PC-9 (cell line): ENCODE data around the gene NPB. TPM values are rescaled to one million over a fixed set of nuclear protein-coding genes. Genes with fewer than 3 reads are reported as not detected.
A peak's percentile ranks its signal among the peaks of the same experiment; 100 is the strongest.

ENCODE experiments used
- BruUV-seq: library from RNA; stranded (reverse); fragments of 400-500 nt; replicated peaks from 2 replicates; lab custom pipeline; 2021; lab: Mats Ljungman, UMichigan
- CTCF ChIA-PET: fragments of 300-600 bp; sonication (Branson Sonifier 250); formaldehyde crosslinking; loops from one replicate; lab custom pipeline; 2022; ENCODE audit warnings: antibody characterized with exemption; lab: Charles Lee
- POLR2A ChIA-PET: fragments of 300-600 bp; sonication (Branson Sonifier 250); formaldehyde crosslinking; loops from one replicate; lab custom pipeline; 2022; ENCODE audit warnings: antibody characterized with exemption; ENCODE audit not compliant: unreplicated experiment; lab: Charles Lee
- DNase-seq, 2 experiments: peaks; one replicate each; pipeline versions ENCODE4 v3.0.0 to v3.0.0-alpha.2; 2015 to 2022; ENCODE audit warnings: mixed read lengths in 1 of 2
- H2AFZ ChIP-seq: fragments of 200-600 bp; sonication (generic); 2 replicates; pipeline ENCODE4 v1.8.1; 2017; ENCODE audit warnings: antibody characterized with exemption
- H3F3A ChIP-seq: fragments of 200-600 bp; sonication (generic); 2 replicates; pipeline ENCODE4 v1.8.1; 2017; ENCODE audit warnings: antibody characterized with exemption, mild to moderate bottlenecking, low read depth; ENCODE audit not compliant: insufficient read depth
- H3K27ac ChIP-seq: fragments of 200-600 bp; sonication (generic); 2 replicates; pipeline ENCODE4 v1.6.1; 2016; ENCODE audit warnings: mixed run types
- H3K27me3 ChIP-seq: fragments of 200-600 bp; sonication (generic); 2 replicates; pipeline ENCODE4 v1.6.1; 2016; ENCODE audit warnings: low read depth, mixed run types; ENCODE audit not compliant: insufficient read depth
- H3K36me3 ChIP-seq: fragments of 200-600 bp; sonication (generic); 2 replicates; pipeline ENCODE4 v1.6.1; 2016; ENCODE audit warnings: low read depth, mixed run types
- H3K4me1 ChIP-seq: fragments of 200-600 bp; sonication (generic); replicated peaks from 2 replicates; pipeline ENCODE4 v1.6.1; 2016; ENCODE audit warnings: mixed run types; ENCODE audit not compliant: insufficient read depth
- H3K4me2 ChIP-seq: fragments of 200-600 bp; sonication (generic); 2 replicates; pipeline ENCODE4 v1.6.1; 2017; ENCODE audit warnings: mixed run types
- H3K4me3 ChIP-seq: fragments of 200-600 bp; sonication (generic); 2 replicates; pipeline ENCODE4 v1.6.1; 2016; ENCODE audit warnings: mixed run types
- H3K79me2 ChIP-seq: fragments of 200-600 bp; sonication (generic); 2 replicates; pipeline ENCODE4 v1.6.1; 2017; ENCODE audit warnings: low read depth, mixed run types
- H3K9me2 ChIP-seq: fragments of 200-600 bp; sonication (generic); 2 replicates; pipeline ENCODE4 v1.8.1; 2017; ENCODE audit warnings: mild to moderate bottlenecking; ENCODE audit not compliant: insufficient read depth
- H3K9me3 ChIP-seq: fragments of 200-600 bp; sonication (generic); 2 replicates; pipeline ENCODE4 v1.8.1; 2016; ENCODE audit warnings: low read depth; ENCODE audit not compliant: insufficient read depth
- H4K20me1 ChIP-seq: fragments of 200-600 bp; sonication (generic); 2 replicates; pipeline ENCODE4 v1.8.1; 2017; ENCODE audit not compliant: insufficient read depth
- CTCF ChIP-seq: fragments of 200-600 bp; sonication (generic); conservative IDR thresholded peaks from 2 replicates; pipeline ENCODE4 v1.6.1; 2017; ENCODE audit warnings: mixed run types, antibody characterized with exemption, mild to moderate bottlenecking, moderate library complexity
- EZH2 ChIP-seq: fragments of 200-600 bp; sonication (generic); IDR thresholded peaks from 2 replicates; pipeline ENCODE4 v1.8.0; 2017; ENCODE audit warnings: antibody characterized with exemption, low read depth
- intact Hi-C: fragments of 100-400 bp; cut with micrococcal nuclease; formaldehyde crosslinking; loops from one replicate; pipeline ENCODE4 v1.10.0; 2022; ENCODE audit not compliant: unreplicated experiment
- total RNA-seq: library from RNA; stranded (reverse); gene quantifications from 2 replicates; pipeline ENCODE4 v1.2.3, GENCODE V29; 2021

The NPB gene
- total RNA-seq, 1 experiment from 2014 or later, result 1.1 TPM

GRCh38 chr17:81927653-81928543 lies 25.9 kb downstream of the NPB start, which contains the start of gene MAFG:
Gene MAFG, minus strand, starts transcription at chr17:81927735. Its CDS starts 4,550 bp downstream, at chr17:81923185.
- H3K4me1 ChIP-seq, result peaks cover 27% of the 10 kb centered on the region
- peak within 1 kb of the TSS; percentile 87 for H3K27ac ChIP-seq
- H3K27me3 ChIP-seq, result no peaks in the 10 kb centered on the region
- no peak for TF ChIP-seq EZH2
- H3K9me2 ChIP-seq, result no peaks in the 10 kb centered on the region
- peak within 1 kb of the TSS; percentile 73 for H3K4me3 ChIP-seq
- CTCF ChIA-PET, result interaction anchor here (0.5 to 1.1 kb wide), 3 partner anchors 12 to 92 kb away, joined by 3 to 7 read pairs (median 3); no protein-coding TSS in a partner anchor
- H3K36me3 ChIP-seq, result no peaks in the 10 kb centered on the region
- BruUV-seq, result no TSS peak
- no peaks in the 10 kb centered on the region for H3K9me3 ChIP-seq
- intact Hi-C loops, result loop anchor here (2.0 to 5.0 kb wide), 2 partner anchors 53 to 61 kb away; no protein-coding TSS in a partner anchor
- H3F3A ChIP-seq, result peaks cover 16% of the 10 kb centered on the region; the same call in 1 of the 2 replicates
- H3K4me2 ChIP-seq, result peak within 1 kb of the TSS; percentile 86
- H4K20me1 ChIP-seq, result peaks cover 10% of the 10 kb centered on the region; the same call in 1 of the 2 replicates
- DNase-seq, result peak; percentile 70 to 97
- peak within 1 kb of the TSS; percentile 79; the same call in 1 of the 2 replicates for H2AFZ ChIP-seq
- peaks cover 33% of the 10 kb centered on the region for H3K79me2 ChIP-seq
- POLR2A ChIA-PET, result interaction anchor here (0.5 to 1.0 kb wide), 3 partner anchors 17 to 269 kb away, joined by 4 to 16 read pairs (median 6); partner anchors contain the start of gene PCYT2

GRCh38 chr17:81928544-81929252 lies 26.7 kb downstream of the NPB start:
- H3K27ac ChIP-seq, result no peak overlapping the region

More at GRCh38 chr17:81928544-81929252, 26.7 kb downstream of the NPB start:
- CTCF ChIA-PET, result interaction anchor here (1.1 kb wide), 1 partner anchor 58 kb away, joined by 3 read pairs; no protein-coding TSS in a partner anchor
- H3F3A ChIP-seq, result peaks cover 13% of the 10 kb centered on the region; the same call in 1 of the 2 replicates
- no peaks in the 10 kb centered on the region for H3K9me3 ChIP-seq
- peaks cover 32% of the 10 kb centered on the region for H3K79me2 ChIP-seq
- POLR2A ChIA-PET, result no interaction called here
- DNase-seq, result peak in 1 of 2 experiments; percentile 41
- BruUV-seq, result no TSS peak
- peaks cover 10% of the 10 kb centered on the region; the same call in 1 of the 2 replicates for H4K20me1 ChIP-seq
- H3K27me3 ChIP-seq, result no peaks in the 10 kb centered on the region
- H3K4me2 ChIP-seq, result peak overlapping the region; percentile 78
- peaks cover 27% of the 10 kb centered on the region for H3K4me1 ChIP-seq
- TF ChIP-seq EZH2 (no peak), CTCF (no peak)
- H2AFZ ChIP-seq, result peak overlapping the region; percentile 79; the same call in 1 of the 2 replicates
- H3K4me3 ChIP-seq, result peak overlapping the region; percentile 73
- intact Hi-C loops, result loop anchor here (5.0 kb wide), 1 partner anchor 61 kb away; no protein-coding TSS in a partner anchor
- no peaks in the 10 kb centered on the region for H3K9me2 ChIP-seq
- no peaks in the 10 kb centered on the region for H3K36me3 ChIP-seq
